WTC11 (cell line): ENCODE results near the gene AHR.

Experiments used
- ETV6 ChIP-seq: sonication (generic); formaldehyde crosslinking; IDR thresholded peaks from 2 replicates; pipeline ENCODE4 v1.8.1; 2022; ENCODE audit warnings: mild to moderate bottlenecking, missing genetic modification reagents
- NFYB ChIP-seq: sonication (generic); formaldehyde crosslinking; conservative IDR thresholded peaks from 2 replicates; pipeline ENCODE4 v1.8.0; 2022; ENCODE audit warnings: low read depth, missing genetic modification reagents
- TCF7 ChIP-seq: sonication (generic); formaldehyde crosslinking; IDR thresholded peaks from 2 replicates; pipeline ENCODE4 v1.8.0; 2022; ENCODE audit warnings: mild to moderate bottlenecking, low read depth, missing genetic modification reagents, moderate library complexity
- TEAD4 ChIP-seq: sonication (generic); formaldehyde crosslinking; IDR thresholded peaks from 2 replicates; pipeline ENCODE4 v1.8.0; 2022; ENCODE audit warnings: mild to moderate bottlenecking, missing genetic modification reagents
- TF ChIP-seq, protein P1 (sequence below): fragments of 200-600 bp; IDR thresholded peaks from 2 replicates; pipeline ENCODE4 v1.8.0; 2022; ENCODE audit warnings: antibody characterized with exemption
- TF ChIP-seq, protein P2 (sequence below): sonication (generic); formaldehyde crosslinking; IDR thresholded peaks from 2 replicates; pipeline ENCODE4 v1.8.0; 2023; ENCODE audit warnings: missing genetic modification reagents
- TF ChIP-seq, protein P3 (sequence below): sonication (generic); formaldehyde crosslinking; IDR thresholded peaks from 2 replicates; pipeline ENCODE4 v1.8.1; 2022; ENCODE audit warnings: low read depth, missing genetic modification reagents, borderline replicate concordance
- TF ChIP-seq, protein P4 (sequence below): sonication (generic); formaldehyde crosslinking; IDR thresholded peaks from 2 replicates; pipeline ENCODE4 v1.8.0; 2022; ENCODE audit warnings: mild to moderate bottlenecking, missing genetic modification reagents
- TF ChIP-seq, protein P5 (sequence below): sonication (generic); formaldehyde crosslinking; IDR thresholded peaks from 2 replicates; pipeline ENCODE4 v1.8.0; 2022; ENCODE audit warnings: mild to moderate bottlenecking, missing genetic modification reagents

DNA sequence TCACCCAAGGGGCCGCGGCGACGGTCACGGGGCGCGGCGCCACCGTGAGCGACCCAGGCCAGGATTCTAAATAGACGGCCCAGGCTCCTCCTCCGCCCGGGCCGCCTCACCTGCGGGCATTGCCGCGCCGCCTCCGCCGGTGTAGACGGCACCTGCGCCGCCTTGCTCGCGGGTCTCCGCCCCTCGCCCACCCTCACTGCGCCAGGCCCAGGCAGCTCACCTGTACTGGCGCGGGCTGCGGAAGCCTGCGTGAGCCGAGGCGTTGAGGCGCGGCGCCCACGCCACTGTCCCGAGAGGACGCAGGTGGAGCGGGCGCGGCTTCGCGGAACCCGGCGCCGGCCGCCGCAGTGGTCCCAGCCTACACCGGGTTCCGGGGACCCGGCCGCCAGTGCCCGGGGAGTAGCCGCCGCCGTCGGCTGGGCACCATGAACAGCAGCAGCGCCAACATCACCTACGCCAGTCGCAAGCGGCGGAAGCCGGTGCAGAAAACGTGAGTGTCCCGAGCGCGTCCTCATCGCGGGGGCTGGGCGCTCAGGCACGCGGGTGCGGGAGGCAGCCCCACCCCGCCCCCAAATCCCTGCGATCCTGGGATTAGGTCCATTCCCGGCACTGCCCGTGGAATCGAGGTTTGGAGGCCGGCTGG is 509 bp downstream of the AHR start:
- TF ChIP-seq, protein P1, sequence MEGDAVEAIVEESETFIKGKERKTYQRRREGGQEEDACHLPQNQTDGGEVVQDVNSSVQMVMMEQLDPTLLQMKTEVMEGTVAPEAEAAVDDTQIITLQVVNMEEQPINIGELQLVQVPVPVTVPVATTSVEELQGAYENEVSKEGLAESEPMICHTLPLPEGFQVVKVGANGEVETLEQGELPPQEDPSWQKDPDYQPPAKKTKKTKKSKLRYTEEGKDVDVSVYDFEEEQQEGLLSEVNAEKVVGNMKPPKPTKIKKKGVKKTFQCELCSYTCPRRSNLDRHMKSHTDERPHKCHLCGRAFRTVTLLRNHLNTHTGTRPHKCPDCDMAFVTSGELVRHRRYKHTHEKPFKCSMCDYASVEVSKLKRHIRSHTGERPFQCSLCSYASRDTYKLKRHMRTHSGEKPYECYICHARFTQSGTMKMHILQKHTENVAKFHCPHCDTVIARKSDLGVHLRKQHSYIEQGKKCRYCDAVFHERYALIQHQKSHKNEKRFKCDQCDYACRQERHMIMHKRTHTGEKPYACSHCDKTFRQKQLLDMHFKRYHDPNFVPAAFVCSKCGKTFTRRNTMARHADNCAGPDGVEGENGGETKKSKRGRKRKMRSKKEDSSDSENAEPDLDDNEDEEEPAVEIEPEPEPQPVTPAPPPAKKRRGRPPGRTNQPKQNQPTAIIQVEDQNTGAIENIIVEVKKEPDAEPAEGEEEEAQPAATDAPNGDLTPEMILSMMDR: no peak
- TF ChIP-seq, protein P2, sequence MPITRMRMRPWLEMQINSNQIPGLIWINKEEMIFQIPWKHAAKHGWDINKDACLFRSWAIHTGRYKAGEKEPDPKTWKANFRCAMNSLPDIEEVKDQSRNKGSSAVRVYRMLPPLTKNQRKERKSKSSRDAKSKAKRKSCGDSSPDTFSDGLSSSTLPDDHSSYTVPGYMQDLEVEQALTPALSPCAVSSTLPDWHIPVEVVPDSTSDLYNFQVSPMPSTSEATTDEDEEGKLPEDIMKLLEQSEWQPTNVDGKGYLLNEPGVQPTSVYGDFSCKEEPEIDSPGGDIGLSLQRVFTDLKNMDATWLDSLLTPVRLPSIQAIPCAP (CRISPR knock-in tag): no peak
- TF ChIP-seq, protein P3, sequence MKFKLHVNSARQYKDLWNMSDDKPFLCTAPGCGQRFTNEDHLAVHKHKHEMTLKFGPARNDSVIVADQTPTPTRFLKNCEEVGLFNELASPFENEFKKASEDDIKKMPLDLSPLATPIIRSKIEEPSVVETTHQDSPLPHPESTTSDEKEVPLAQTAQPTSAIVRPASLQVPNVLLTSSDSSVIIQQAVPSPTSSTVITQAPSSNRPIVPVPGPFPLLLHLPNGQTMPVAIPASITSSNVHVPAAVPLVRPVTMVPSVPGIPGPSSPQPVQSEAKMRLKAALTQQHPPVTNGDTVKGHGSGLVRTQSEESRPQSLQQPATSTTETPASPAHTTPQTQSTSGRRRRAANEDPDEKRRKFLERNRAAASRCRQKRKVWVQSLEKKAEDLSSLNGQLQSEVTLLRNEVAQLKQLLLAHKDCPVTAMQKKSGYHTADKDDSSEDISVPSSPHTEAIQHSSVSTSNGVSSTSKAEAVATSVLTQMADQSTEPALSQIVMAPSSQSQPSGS (CRISPR knock-in tag): no peak
- TF ChIP-seq, protein P4, sequence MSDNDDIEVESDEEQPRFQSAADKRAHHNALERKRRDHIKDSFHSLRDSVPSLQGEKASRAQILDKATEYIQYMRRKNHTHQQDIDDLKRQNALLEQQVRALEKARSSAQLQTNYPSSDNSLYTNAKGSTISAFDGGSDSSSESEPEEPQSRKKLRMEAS: no peak; the same call in 1 of the 2 replicates
- TF ChIP-seq ETV6 (CRISPR knock-in tag) (no peak; the same call in 1 of the 2 replicates), TCF7 (CRISPR knock-in tag) (no peak), NFYB (CRISPR knock-in tag) (no peak), TEAD4 (CRISPR knock-in tag) (no peak)
- TF ChIP-seq, protein P5, sequence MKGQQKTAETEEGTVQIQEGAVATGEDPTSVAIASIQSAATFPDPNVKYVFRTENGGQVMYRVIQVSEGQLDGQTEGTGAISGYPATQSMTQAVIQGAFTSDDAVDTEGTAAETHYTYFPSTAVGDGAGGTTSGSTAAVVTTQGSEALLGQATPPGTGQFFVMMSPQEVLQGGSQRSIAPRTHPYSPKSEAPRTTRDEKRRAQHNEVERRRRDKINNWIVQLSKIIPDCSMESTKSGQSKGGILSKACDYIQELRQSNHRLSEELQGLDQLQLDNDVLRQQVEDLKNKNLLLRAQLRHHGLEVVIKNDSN (CRISPR knock-in tag): no peak
